OCI-LY1 (cell line): ENCODE measurements around the gene TTC28.

ENCODE experiments used
- CTCF ChIP-seq: fragments of 200-600 bp; sonication (generic), shearing (Covaris generic); IDR thresholded peaks from 2 replicates; pipeline ENCODE4 v1.5.1; 2017; ENCODE audit warnings: mild to moderate bottlenecking, antibody characterized with exemption, low read length, moderate library complexity, mixed read lengths
- EZH2 ChIP-seq: fragments of 200-600 bp; sonication (generic), shearing (Covaris generic); IDR thresholded peaks from 2 replicates; pipeline ENCODE4 v1.8.0; 2017; ENCODE audit warnings: borderline replicate concordance, mixed run types, mild to moderate bottlenecking, antibody characterized with exemption, low read length, moderate library complexity, mixed read lengths

GRCh38 chr22:28407645-28408044 lies 272.0 kb downstream of the TTC28 start:
- TF ChIP-seq CTCF (no peak), EZH2 (no peak)
